Sigmoid colon (tissue), 4 donors: Measurements from ENCODE around the gene CENPM.

Experiments used
- CTCF ChIP-seq, 4 experiments: fragments of 450-650 bp in 3 of 4; fragments of 200-600 bp in 1 of 4; IDR thresholded peaks; one replicate each; pipeline ENCODE4 v1.5.1; 2016 to 2019; ENCODE audit warnings: antibody characterized with exemption in 4 of 4, mild to moderate bottlenecking in 3 of 4, moderate library complexity in 2 of 4
- EP300 ChIP-seq, 4 donors: sonication (generic); formaldehyde crosslinking; IDR thresholded peaks; one replicate each; pipeline ENCODE4 v1.6.1; 2017; ENCODE audit warnings: antibody characterized with exemption in 4 of 4
- POLR2A ChIP-seq, 2 donors: fragments of 450-650 bp; IDR thresholded peaks; one replicate each; pipeline ENCODE4 v1.6.1; 2016; ENCODE audit warnings: antibody characterized with exemption in 2 of 2, mild to moderate bottlenecking in 2 of 2, moderate library complexity in 2 of 2

GRCh38 chr22:41913040-41913719, 33.8 kb downstream of the CENPM start:
- TF ChIP-seq CTCF (IDR thresholded peaks at IDR 0.05) (no peak), POLR2A (IDR thresholded peaks at IDR 0.05) (no peak), EP300 (IDR thresholded peaks at IDR 0.05) (no peak)
